ENCODE results near the gene STX1B. TPM values are rescaled to one million over a fixed set of nuclear protein-coding genes. Genes with fewer than 3 reads are reported as not detected.

Gene STX1B
- polyA plus RNA-seq, 3 donors, result 1.7 TPM; not detected in 2

DNA sequence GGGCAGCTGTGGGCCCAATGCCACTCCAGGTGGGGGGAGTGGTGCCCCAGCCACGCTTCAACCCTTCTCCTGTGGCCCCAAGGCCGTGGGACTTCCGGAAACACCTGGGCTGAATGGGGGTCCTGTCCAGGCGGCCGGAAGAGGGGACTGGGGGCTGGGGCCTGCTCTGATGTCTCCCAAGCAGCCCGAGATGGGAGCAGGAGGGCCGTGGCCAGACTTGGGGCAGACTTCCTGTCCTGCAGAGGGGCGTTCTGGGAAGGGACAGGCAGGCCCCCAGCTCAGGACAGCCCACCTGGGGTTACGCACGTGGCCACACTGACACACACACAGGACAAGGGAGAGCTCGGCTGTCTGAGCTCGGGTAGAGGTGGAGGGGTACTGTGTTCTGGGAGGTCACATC, 20.3 kb downstream of the STX1B start:
- Histone ChIP-seq H3K4me1 (ENCODE audit: control insufficient read depth in 1 of 2, insufficient read depth in 2 of 2, low read length in 2 of 2) (peaks cover 10 to 22% of the 10 kb centered on the region in 2 donors), H3K4me3 (replicated peaks in 1 of 3; ENCODE audit: low read depth in 2 of 3, low read length in 3 of 3) (no peak overlapping the region), H3K4me2 (replicated peaks; ENCODE audit: extremely low read depth, low read length, poor library complexity, severe bottlenecking) (no peak overlapping the region), H3K27ac (ENCODE audit: low read depth in 1 of 2, low read length in 2 of 2) (no peak overlapping the region), H3K9ac (ENCODE audit: insufficient read depth, low read length, poor library complexity, severe bottlenecking) (no peak overlapping the region), H3K27me3 (ENCODE audit: control insufficient read depth in 2 of 2, insufficient read depth in 2 of 2, low read length in 2 of 2) (no peaks in the 10 kb centered on the region), H3K9me3 (replicated peaks in 1 of 2; ENCODE audit: control insufficient read depth in 1 of 2, insufficient read depth in 1 of 2, low read length in 2 of 2) (no peaks in the 10 kb centered on the region), H3K79me2 (ENCODE audit: insufficient read depth, low read length) (no peaks in the 10 kb centered on the region), H2AFZ (ENCODE audit: insufficient read depth, low read depth, low read length, poor library complexity, severe bottlenecking) (no peak overlapping the region), H3K36me3 (replicated peaks in 1 of 2; ENCODE audit: control insufficient read depth in 1 of 2, insufficient read depth in 2 of 2, low read length in 2 of 2) (no peaks in the 10 kb centered on the region), H4K20me1 (ENCODE audit: insufficient read depth, low read length) (no peaks in the 10 kb centered on the region)
- Mint-ChIP-seq H3K27ac (no peak overlapping the region), H3K9me3 (no peaks in the 10 kb centered on the region), H3K27me3 (ENCODE audit: low read depth in 3 of 3) (peaks cover 0 to 2% (median 0%) of the 10 kb centered on the region in 3 donors), H3K4me3 (no peak overlapping the region), H3K36me3 (peaks cover 4 to 6% of the 10 kb centered on the region in 2 donors), H3K4me1 (peaks cover 18% of the 10 kb centered on the region)
- intact Hi-C loops (cut with micrococcal nuclease), result loop anchor here in 1 of 2 donors (5.0 to 10.0 kb wide), 2 partner anchors 42 to 155 kb away; partner anchors contain the start of gene STX4
- no peak for DNase-seq
- TF ChIP-seq, protein P1, sequence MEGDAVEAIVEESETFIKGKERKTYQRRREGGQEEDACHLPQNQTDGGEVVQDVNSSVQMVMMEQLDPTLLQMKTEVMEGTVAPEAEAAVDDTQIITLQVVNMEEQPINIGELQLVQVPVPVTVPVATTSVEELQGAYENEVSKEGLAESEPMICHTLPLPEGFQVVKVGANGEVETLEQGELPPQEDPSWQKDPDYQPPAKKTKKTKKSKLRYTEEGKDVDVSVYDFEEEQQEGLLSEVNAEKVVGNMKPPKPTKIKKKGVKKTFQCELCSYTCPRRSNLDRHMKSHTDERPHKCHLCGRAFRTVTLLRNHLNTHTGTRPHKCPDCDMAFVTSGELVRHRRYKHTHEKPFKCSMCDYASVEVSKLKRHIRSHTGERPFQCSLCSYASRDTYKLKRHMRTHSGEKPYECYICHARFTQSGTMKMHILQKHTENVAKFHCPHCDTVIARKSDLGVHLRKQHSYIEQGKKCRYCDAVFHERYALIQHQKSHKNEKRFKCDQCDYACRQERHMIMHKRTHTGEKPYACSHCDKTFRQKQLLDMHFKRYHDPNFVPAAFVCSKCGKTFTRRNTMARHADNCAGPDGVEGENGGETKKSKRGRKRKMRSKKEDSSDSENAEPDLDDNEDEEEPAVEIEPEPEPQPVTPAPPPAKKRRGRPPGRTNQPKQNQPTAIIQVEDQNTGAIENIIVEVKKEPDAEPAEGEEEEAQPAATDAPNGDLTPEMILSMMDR (IDR thresholded peaks at IDR 0.05), result no peak
- 87% methylated on average over 6 of the region's 12 CpGs for WGBS (ENCODE audit: insufficient coverage)

DNA sequence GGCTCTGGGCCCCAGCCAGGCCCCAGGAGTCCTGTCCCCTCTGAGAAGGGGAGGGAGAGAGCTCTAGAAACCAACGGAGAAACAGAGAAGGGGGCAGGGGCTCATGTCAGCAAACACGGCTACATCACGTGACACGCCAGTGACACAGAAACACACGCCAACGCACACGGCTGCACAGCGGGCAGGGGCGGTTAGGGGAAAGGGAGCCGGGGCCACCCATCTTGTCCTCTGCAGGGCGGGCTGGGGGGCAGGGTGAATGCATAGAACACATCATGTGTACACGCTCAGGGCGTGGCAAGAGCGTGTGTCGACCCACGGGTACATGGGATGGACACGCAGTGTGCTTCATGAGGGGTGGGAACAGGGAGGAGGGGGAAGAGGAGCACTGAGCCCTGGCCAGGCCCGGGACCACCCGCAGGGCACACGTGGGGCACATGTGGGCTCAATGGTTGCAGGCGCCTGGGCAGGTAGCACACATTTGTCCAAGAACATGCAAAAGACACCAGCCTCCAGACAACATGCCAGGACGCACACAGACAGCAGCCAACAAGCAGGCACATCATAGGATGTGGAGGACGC, 20.9 kb downstream of the STX1B start:
- Mint-ChIP-seq H3K4me1 (peaks cover 16% of the 10 kb centered on the region), H3K36me3 (peaks cover 4 to 7% of the 10 kb centered on the region in 2 donors), H3K27me3 (ENCODE audit: low read depth in 3 of 3) (peaks cover 0 to 2% (median 0%) of the 10 kb centered on the region in 3 donors), H3K4me3 (no peak overlapping the region), H3K9me3 (no peaks in the 10 kb centered on the region), H3K27ac (no peak overlapping the region)
- Histone ChIP-seq H3K4me3 (replicated peaks in 1 of 3; ENCODE audit: low read depth in 2 of 3, low read length in 3 of 3) (no peak overlapping the region), H2AFZ (ENCODE audit: insufficient read depth, low read depth, low read length, poor library complexity, severe bottlenecking) (no peak overlapping the region), H3K36me3 (replicated peaks in 1 of 2; ENCODE audit: control insufficient read depth in 1 of 2, insufficient read depth in 2 of 2, low read length in 2 of 2) (peaks cover 0 to under 1% of the 10 kb centered on the region in 2 donors), H3K27ac (ENCODE audit: low read depth in 1 of 2, low read length in 2 of 2) (no peak overlapping the region), H3K9ac (ENCODE audit: insufficient read depth, low read length, poor library complexity, severe bottlenecking) (no peak overlapping the region), H3K4me2 (replicated peaks; ENCODE audit: extremely low read depth, low read length, poor library complexity, severe bottlenecking) (no peak overlapping the region), H3K27me3 (ENCODE audit: control insufficient read depth in 2 of 2, insufficient read depth in 2 of 2, low read length in 2 of 2) (no peaks in the 10 kb centered on the region), H3K4me1 (ENCODE audit: control insufficient read depth in 1 of 2, insufficient read depth in 2 of 2, low read length in 2 of 2) (peaks cover 14 to 27% of the 10 kb centered on the region in 2 donors), H3K9me3 (replicated peaks in 1 of 2; ENCODE audit: control insufficient read depth in 1 of 2, insufficient read depth in 1 of 2, low read length in 2 of 2) (no peaks in the 10 kb centered on the region), H4K20me1 (ENCODE audit: insufficient read depth, low read length) (no peaks in the 10 kb centered on the region), H3K79me2 (ENCODE audit: insufficient read depth, low read length) (no peaks in the 10 kb centered on the region)
- WGBS (ENCODE audit: insufficient coverage), result 97% methylated on average over 17 of the region's 23 CpGs
- TF ChIP-seq, protein P1 (IDR thresholded peaks at IDR 0.05), result no peak
- DNase-seq, result no peak
- intact Hi-C loops (cut with micrococcal nuclease), result loop anchor here (5.0 to 10.0 kb wide), 6 partner anchors 43 to 875 kb away; partner anchors contain the start of genes ZNF843 (in 2 of the 2), PRSS36 (in 1 of the 2) and STX4 (in 1 of the 2)

Measured in CD14-positive monocyte (primary cell).